HG02852 (cell line): Measurements from ENCODE around the gene SMARCA1.
"Not testable (repeated sequence)": the region's sequence is repeated elsewhere in the genome, so short reads cannot be mapped to it uniquely, and the experiment has no call there.

ENCODE experiments used
- ATAC-seq: cut with Tn5 transposase; IDR thresholded peaks from one replicate; pipeline ENCODE4 v1.9.1; 2021; ENCODE audit warnings: mild to moderate bottlenecking, moderate library complexity; ENCODE audit not compliant: unreplicated experiment

SMARCA1 gene, protein sequence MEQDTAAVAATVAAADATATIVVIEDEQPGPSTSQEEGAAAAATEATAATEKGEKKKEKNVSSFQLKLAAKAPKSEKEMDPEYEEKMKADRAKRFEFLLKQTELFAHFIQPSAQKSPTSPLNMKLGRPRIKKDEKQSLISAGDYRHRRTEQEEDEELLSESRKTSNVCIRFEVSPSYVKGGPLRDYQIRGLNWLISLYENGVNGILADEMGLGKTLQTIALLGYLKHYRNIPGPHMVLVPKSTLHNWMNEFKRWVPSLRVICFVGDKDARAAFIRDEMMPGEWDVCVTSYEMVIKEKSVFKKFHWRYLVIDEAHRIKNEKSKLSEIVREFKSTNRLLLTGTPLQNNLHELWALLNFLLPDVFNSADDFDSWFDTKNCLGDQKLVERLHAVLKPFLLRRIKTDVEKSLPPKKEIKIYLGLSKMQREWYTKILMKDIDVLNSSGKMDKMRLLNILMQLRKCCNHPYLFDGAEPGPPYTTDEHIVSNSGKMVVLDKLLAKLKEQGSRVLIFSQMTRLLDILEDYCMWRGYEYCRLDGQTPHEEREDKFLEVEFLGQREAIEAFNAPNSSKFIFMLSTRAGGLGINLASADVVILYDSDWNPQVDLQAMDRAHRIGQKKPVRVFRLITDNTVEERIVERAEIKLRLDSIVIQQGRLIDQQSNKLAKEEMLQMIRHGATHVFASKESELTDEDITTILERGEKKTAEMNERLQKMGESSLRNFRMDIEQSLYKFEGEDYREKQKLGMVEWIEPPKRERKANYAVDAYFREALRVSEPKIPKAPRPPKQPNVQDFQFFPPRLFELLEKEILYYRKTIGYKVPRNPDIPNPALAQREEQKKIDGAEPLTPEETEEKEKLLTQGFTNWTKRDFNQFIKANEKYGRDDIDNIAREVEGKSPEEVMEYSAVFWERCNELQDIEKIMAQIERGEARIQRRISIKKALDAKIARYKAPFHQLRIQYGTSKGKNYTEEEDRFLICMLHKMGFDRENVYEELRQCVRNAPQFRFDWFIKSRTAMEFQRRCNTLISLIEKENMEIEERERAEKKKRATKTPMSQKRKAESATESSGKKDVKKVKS

DNA sequence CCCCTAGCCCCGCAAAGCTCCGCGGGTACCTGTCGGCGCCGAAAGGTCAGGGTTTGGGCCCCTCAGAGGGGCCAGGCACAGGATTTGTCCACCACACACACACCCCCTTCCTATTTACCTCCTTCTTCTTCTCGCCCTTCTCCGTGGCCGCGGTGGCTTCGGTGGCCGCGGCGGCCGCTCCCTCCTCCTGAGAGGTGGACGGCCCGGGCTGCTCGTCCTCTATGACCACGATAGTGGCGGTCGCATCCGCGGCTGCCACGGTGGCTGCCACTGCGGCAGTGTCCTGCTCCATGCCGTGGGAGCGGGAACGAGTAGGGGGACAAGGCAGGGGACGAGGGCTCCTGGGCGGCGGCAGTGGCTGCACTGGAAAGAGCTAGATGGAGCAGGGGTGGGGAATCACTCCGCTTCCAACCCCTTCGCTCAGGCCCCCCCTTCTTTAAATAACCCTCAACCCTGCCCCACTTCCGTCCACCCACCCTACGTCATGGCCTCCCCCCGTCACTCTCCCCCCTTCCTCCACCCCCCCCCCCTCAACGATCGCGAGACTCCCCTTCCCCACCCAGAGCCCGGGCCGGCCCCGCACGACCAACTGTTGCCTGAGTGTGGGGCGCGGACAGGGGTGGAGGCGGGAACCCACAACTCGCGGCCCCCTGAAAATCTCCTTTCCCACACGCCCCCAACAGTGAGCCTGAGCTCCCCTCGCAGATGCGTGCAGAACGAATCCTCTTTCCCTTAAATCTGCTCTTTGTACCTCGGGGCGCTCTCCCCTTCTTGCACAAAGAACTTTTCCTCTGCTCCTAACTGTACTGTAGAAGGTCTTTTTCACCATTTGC is at the start of gene SMARCA1:
TSS of gene SMARCA1 (minus strand) at position 412 of the 833 bp plus-strand sequence. CDS start at position 292, 120 bp downstream.
- ATAC-seq, result no peak

DNA sequence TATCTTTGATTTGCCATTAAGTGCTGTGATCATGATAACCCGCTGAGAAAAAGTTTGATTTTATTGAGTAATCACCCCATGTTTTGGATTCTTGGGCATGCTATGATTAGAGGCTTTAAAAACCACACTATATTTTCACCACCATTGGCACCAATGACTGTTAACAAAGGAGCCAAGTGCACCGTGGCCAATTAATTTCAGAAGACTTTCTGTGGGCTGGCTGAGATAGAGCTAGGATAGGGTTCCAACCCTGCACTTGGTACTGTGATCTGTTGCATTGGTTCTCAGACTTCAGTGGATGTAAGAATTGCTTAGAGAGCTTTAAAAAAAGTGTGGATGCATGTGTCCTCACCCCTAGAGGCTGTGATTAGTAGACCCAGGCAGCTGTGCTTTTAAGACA is 49.1 kb upstream of the SMARCA1 start:
- no peak for ATAC-seq

DNA sequence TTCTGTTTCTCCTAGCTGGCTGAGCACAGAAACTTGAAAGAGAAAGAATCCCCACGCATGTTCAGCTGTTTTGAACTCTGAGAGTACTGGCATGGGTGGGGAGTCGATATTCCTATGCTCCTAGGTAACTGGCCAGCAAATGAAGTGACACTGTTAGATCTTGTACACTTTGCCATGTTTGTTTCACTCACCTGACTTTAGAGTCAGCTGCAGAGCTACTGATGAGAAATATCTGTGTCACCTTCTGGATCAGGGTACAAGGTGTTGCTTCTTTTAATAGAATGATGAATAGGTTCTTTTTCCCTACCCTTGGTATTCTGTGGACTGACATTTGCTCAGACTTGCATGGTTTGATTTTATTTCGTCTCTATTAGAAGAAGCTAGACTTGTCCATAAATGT is 45.1 kb upstream of the SMARCA1 start:
- ATAC-seq, result no peak

DNA sequence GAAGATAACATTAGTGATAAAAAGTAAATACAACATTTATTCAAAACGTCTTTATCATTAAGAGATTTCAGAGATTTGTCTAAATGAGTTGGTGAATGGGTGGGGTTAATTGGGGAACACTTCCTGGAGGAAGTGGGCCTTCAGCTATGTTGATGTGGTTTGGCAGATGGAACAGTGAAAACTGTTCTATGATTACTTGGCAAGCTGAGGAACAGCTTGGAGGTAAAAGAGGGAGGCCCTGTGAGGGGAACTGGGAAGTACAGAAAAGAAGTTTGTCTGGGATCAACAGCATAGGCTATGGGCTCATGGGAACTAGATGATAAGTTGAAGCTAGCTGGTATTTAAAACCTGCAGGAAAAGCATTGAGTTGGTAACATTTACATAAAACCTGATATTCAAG is 42.8 kb upstream of the SMARCA1 start:
- ATAC-seq, result no peak

DNA sequence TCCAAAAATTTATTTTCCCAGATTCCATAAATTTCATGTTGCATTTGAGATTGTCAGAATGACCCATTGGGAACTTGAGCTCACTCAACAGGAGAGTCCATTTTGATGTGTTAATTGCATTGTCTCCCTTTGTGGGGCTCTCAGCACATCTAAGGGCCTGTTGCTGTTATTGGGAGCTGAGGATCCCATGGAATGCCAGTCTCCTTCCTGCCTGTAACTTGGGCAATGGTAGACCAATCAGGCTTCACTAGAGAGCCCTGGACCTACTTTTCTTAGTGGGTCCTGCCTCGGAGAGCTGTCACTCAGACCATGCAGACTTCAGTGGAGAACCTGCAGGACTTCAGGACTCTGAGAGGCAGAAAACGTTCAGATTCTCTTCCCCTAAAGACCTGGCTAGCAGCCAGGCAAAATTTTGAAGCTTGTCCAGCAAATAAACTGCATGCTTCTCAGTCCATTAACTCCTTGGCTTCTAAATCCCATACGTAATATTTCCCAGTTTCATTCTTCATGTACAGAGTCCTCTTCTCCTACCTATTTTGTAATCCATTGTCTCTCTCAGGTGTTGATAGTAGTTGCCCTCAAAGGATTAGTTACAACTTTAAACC is 41.9 kb upstream of the SMARCA1 start:
- no peak for ATAC-seq

DNA sequence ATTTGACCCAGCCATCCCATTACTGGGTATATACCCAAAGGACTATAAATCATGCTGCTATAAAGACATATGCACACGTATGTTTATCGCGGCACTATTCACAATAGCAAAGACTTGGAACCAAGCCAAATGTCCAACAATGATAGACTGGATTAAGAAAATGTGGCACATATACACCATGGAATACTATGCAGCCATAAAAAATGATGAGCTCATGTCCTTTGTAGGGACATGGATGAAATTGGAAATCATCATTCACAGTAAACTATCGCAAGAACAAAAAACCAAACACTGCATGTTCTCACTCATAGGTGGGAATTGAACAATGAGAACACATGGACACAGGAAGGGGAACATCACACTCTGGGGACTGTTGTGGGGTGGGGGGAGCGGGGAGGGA is 41.1 kb upstream of the SMARCA1 start:
- ATAC-seq, result not testable (repeated sequence)

DNA sequence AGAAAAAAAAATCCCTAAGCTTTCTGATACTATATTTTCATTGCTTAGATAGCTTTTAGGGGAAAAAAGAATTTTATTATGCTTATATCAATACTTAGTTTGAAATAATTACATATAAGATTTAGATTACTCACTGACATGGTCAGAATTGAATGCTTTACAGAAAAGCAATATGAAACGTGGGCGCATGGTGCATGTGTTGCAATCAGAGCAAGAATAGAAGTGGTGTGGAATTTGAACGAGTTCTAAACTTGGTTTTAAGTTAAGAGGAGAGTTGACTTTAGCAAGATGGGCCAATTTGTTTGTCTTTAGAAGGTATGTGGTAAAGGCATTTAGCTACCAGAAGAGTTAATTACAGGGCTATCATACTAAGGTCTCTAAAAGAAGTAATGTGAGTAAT is 38.2 kb upstream of the SMARCA1 start:
- ATAC-seq, result no peak

DNA sequence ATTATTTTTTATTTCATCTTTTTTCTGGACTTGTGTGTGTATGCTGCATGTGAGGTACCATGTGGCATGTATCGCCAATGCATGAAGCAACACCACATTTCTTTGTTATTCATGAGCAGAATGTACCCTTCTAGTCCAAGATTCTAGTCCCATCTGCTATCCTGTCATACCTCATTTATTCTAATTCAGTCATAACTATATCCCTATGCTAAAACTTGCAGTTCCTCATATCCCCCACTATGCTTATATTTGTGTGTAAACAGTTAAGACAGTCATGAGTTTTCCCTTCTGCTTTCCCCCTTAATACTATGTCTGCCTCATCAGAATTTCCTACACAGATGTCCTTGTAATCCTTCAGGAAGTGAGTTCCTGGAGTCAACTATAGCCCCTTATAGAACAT is 36.5 kb upstream of the SMARCA1 start:
- ATAC-seq, result no peak

DNA sequence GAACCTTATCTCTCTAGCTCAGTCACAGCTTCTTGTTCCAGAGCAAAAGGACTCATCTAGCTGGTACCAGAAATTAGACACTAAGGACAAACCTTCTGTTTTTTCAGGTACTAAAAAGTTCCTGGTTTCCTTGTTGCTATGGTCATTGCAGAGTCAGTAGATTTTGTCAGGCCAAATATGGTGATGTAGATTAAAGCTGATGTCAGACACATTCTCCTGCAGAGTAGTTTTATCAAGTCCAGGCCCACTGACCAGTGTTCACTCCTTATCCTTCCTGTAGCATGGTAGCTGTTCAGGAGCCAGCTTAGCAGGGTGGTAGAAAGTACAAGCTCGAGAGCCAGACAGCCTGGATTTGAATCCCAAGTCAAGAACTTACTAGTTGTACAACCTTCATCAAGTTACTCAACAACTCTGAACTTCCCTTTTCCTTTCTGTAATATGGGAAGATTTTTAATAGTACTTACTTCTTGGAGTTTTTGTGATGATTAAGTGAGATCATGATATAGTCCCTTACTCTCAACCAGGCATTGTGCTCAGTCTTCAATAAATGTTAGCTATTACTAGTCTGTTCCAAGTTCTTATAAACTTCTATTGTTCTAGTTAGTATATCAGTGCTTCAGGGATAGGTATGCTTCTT is 34.7 kb upstream of the SMARCA1 start:
- ATAC-seq, result no peak

DNA sequence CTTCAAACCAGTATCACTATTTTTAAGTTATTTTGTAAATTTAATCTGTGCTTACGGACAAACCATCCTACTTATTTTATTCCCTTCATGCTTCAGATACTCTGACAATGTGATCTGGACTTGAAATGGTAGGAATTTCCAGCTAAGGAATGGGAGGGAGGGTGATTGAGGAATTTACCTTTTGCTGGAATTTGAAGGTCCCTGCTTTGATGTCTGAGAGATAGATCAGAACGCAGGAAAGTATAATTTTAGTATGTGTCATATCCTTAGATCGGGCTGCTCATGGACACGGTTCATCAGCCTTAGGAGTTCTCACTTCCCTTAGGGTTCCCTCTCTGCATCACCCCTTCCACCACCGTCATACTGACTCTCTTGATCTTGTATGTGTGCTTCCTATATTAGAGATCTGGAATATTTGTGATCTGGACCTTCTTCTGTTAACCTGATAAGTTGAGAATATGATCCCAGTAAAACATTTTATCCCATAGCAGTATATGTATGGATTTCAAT is 33.6 kb upstream of the SMARCA1 start:
- ATAC-seq, result no peak

DNA sequence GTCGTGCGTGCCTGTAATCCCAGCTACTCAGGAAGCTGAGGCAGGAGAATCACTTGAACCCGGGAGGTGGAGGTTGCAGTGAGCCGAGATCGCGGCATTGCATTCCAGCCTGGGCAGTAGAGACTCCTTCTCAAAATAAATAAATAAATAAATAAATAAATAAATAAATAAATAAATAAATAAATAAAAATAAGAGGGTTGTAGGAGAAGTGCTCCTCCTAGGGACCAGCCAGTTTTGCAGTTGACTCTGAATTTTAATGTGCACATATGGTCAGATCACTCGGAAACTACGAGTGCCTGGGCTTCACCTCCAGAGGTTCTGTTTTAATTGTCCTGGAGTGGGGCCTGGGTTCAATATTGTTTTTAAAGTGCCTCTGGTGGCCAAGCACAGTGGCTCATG is 31.5 kb upstream of the SMARCA1 start:
- ATAC-seq, result not testable (repeated sequence)

DNA sequence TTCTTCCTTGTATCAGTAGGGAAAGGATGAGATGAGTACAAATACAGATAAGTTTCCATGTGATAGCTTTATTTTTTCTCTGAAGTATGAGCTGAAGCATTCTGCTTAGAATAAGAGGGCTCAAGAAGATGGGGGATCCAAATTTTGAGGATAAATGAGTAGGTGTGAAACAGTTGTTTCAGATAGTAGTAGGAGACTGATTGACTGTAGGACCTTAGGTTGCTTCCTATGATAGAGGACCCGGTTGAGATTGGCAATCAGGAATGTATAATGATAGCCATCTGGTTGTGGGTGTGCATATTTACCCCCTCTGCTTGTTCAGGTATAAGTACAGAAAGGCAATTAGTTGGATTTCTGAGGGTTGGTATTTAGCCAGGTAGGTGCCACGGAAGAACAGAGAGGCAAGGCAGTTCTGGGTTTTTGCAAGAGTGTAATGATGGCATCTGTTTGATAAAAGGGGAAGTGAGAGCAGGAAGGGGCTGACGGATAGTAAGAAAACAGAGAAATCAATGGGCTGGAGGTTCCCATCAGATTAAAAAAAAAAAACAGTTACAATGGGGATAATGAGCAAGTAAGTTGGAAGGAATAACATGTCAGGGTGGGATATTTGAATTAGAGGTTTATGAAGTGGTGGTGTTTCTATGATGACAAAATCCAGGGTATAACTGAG is 30.5 kb upstream of the SMARCA1 start:
- peak; percentile 95 for ATAC-seq

DNA sequence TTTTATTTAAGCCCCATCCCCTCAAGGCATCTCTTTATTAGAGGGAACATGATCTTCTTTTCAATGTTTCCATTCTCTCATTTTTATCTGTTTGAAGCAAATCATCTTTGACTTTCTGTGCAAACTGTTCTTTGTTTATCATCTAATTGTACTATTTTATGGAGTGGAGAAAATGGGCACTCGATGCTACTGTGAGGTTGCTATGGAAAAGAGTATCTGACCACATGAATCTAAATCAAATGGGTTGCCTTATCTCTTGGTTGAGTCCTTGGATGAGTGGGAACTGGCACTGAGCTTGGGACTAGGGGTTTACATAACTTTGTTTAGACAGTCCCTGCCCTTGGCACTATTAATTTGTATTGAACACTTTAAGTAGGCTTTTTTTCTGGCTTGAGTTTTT is 25.8 kb upstream of the SMARCA1 start:
- no peak for ATAC-seq

DNA sequence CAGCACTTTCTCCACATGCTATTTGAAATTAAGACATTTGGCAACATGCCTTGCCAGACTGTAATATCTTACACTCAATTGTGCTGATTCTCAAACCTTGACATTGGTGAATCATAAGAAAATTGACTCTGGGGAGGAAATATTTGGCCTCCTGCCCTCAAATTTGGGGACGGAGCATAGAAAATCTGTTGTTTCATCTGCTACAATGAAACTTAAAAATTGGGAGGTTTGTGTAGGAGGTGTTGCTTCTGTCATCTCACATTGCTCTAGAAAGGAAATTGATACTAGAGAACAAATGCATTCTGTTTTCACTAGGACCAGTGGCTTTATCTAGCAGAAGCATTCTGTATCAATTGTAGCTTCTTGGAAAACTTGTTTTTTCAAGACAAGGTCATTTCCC is 22.1 kb upstream of the SMARCA1 start:
- no peak for ATAC-seq

DNA sequence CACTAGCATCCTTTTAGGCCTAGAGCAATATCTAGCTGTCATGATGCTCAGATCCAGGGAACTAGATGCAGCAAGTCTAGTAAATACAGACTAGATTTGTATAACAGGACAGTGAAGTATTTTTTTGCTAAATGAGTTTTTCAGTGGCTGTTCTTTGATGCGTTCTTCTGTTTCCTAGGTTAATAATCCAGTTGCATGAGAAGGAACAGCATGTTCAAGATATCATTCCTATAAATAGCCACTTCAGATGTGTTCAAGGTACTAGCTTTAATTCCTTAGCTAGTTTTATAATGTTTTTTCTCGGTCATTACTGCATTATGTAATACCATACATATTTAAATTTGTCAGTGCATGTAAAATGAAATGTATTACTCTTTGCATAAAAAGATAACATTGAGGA is 21.5 kb upstream of the SMARCA1 start:
- ATAC-seq, result no peak

DNA sequence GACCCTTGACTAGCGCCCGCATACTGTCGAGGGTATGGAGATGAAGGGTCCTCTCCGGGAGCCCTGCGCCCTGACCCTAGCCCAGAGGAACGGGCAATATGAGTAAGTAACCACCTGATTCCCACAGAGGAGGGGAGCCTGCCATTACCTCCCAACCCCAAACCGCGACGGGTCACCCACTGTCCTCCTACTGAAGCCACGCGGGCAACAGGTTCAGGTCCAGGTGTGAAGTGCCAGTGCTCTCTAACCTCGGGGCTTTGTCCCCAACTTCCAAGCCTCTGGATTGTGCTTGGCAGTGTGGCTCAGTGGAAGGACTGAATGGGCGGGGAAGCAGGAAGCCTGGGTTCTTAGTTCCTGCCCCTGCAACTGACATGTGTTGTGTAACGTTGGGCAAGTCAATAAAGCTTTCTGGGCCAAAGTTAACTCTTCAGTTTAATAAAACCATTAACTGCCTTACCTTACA is 17.5 kb upstream of the SMARCA1 start:
- ATAC-seq, result peak; percentile 42

DNA sequence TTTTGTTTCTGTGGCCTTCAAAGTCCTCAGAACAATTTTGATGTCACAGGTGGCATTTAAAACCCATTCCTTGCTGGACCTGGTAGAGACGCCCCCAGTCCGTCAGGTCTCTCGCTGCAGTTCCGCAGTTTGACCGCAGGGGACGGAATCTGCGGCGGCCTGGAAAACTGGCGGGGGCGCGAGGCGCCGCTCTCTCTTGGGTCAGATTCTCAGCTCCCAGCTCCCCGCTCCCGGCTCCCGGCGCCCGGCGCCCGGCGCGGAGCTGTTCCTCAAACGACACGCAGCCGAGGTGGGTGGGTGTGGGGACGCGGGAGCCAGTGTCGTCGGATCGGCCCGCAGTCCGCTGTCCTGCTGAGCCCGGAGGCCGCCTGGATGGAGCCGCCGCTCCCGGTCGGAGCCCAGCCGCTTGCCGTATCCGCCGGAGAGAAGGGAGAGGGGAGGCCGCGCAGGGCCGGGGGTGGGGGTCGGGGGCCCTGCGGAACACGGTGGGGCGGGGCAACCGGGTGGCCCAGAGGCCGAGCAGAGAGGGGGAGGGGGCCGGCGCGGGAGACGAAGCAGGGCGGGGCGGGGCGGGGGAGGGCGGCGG is 16.9 kb upstream of the SMARCA1 start, which contains the start of gene OCRL:
TSS of gene OCRL (plus strand) at position 192 of the 586 bp plus-strand sequence. CDS start at position 373, 181 bp downstream.
- peak; percentile 97 for ATAC-seq

DNA sequence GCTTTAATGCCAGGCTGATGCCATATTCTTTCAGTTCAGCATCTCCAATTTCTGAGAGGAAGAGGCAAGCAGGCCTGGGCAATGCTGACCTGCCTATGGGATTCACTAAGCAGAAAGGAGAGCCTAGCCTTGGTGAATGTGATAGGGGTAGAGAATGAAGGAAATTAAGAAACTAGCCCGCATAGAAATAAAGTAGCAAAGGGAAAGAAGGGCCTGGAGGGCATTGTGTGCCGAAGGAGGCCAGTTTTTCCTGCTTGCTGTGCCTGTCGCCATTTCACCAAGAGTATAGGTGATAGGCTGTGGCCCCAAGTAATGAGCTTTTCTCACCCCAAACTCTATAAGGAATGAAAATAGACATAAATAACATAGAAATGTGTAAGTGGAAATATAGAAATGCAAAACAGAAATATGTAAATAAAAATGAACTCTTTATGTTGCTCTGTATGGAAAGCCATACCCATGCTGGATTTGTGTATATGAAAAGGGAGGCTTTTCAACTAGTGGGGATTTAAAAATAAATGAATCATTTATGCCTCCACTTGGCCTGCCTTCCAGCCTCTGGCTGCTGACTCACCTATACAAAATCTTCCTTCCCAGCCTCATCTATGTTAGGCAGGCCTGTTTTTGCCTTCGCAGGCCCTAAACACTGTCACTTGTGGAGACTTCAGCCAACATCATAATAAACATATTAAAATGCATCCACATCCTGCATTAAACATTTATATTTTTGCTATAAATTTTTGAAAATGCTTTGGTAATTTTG is 11.7 kb upstream of the SMARCA1 start:
- no peak for ATAC-seq
